Liver (tissue), 9 donors: ENCODE results near the gene ARHGAP6. TPM values are rescaled to one million over a fixed set of nuclear protein-coding genes. Genes with fewer than 3 reads are reported as not detected.

ENCODE experiments used
- DNase-seq: peaks from one replicate; pipeline ENCODE4 v3.0.0-alpha.2; 2017; ENCODE audit warnings: low spot score
- H3K27ac ChIP-seq, 2 donors: one replicate each; pipeline ENCODE4 v1.7.0; 2013; ENCODE audit warnings: inconsistent platforms in 2 of 2, low read length in 2 of 2, control low read depth in 1 of 2, low read depth in 1 of 2, mild to moderate bottlenecking in 1 of 2
- H3K27me3 ChIP-seq, 4 donors: one replicate each; pipeline versions ENCODE4 v1.6.1 to v1.7.0; 2013; ENCODE audit warnings: low read length in 3 of 4, inconsistent platforms in 1 of 4, mild to moderate bottlenecking in 1 of 4, moderate library complexity in 1 of 4; ENCODE audit not compliant: control insufficient read depth in 4 of 4, insufficient read depth in 4 of 4
- H3K36me3 ChIP-seq, 4 donors: one replicate each; pipeline versions ENCODE4 v1.6.1 to v1.7.0; 2013; ENCODE audit warnings: low read length in 3 of 4, mild to moderate bottlenecking in 3 of 4, low read depth in 1 of 4, moderate library complexity in 1 of 4; ENCODE audit not compliant: control insufficient read depth in 4 of 4, insufficient read depth in 3 of 4
- H3K4me1 ChIP-seq, 4 donors: one replicate each; pipeline versions ENCODE4 v1.6.1 to v1.7.0; 2013; ENCODE audit warnings: low read length in 3 of 4, mild to moderate bottlenecking in 3 of 4, moderate library complexity in 1 of 4; ENCODE audit not compliant: control insufficient read depth in 4 of 4, insufficient read depth in 4 of 4
- H3K4me3 ChIP-seq, 3 donors: one replicate each; pipeline versions ENCODE4 v1.6.1 to v1.7.0; 2013; ENCODE audit warnings: low read length in 3 of 3, control low read depth in 1 of 3, low read depth in 1 of 3, mild to moderate bottlenecking in 1 of 3
- H3K9ac ChIP-seq, 2 donors: one replicate each; pipeline ENCODE4 v1.7.0; 2013; ENCODE audit warnings: low read length in 2 of 2, mild to moderate bottlenecking in 2 of 2, moderate library complexity in 2 of 2, control low read depth in 1 of 2, low read depth in 1 of 2
- H3K9me3 ChIP-seq, 4 donors: one replicate each; pipeline versions ENCODE4 v1.6.1 to v1.7.0; 2013; ENCODE audit warnings: low read length in 3 of 4; ENCODE audit not compliant: control insufficient read depth in 4 of 4
- FOXA1 ChIP-seq: IDR thresholded peaks from 2 replicates; pipeline ENCODE4 v1.6.1; 2016; ENCODE audit warnings: antibody characterized with exemption
- FOXA2 ChIP-seq: IDR thresholded peaks from 2 replicates; pipeline ENCODE4 v1.6.1; 2016; ENCODE audit warnings: antibody characterized with exemption
- GABPA ChIP-seq, 2 donors: IDR thresholded peaks in 1 of 2; conservative IDR thresholded peaks in 1 of 2; 2 replicates each; pipeline ENCODE4 v1.6.1; 2016; ENCODE audit warnings: antibody characterized with exemption in 2 of 2, mild to moderate bottlenecking in 1 of 2, moderate library complexity in 1 of 2
- HNF4A ChIP-seq, 2 donors: conservative IDR thresholded peaks; 2 replicates each; pipeline ENCODE4 v1.6.1; 2016; ENCODE audit warnings: antibody characterized with exemption in 2 of 2, mild to moderate bottlenecking in 2 of 2
- HNF4G ChIP-seq: IDR thresholded peaks from 2 replicates; pipeline ENCODE4 v1.6.1; 2016; ENCODE audit warnings: antibody characterized with exemption
- JUND ChIP-seq, 2 donors: IDR thresholded peaks; 2 replicates each; pipeline ENCODE4 v1.6.1; 2016; ENCODE audit warnings: antibody characterized with exemption in 2 of 2
- NR2F2 ChIP-seq: IDR thresholded peaks from 2 replicates; pipeline ENCODE4 v1.6.1; 2016; ENCODE audit warnings: antibody characterized with exemption
- RAD21 ChIP-seq, 2 donors: IDR thresholded peaks; 2 replicates each; pipeline ENCODE4 v1.6.1; 2016; ENCODE audit warnings: antibody characterized with exemption in 2 of 2, mild to moderate bottlenecking in 2 of 2
- REST ChIP-seq: IDR thresholded peaks from 2 replicates; pipeline ENCODE4 v1.6.1; 2016; ENCODE audit warnings: antibody characterized with exemption, mild to moderate bottlenecking
- RXRA ChIP-seq, 2 donors: IDR thresholded peaks; 2 replicates each; pipeline ENCODE4 v1.6.1; 2017 to 2018; ENCODE audit warnings: antibody characterized with exemption in 2 of 2, mild to moderate bottlenecking in 1 of 2
- SP1 ChIP-seq: IDR thresholded peaks from 2 replicates; pipeline ENCODE4 v1.6.1; 2018; ENCODE audit warnings: antibody characterized with exemption, mild to moderate bottlenecking
- TAF1 ChIP-seq: conservative IDR thresholded peaks from 2 replicates; pipeline ENCODE4 v1.6.1; 2016; ENCODE audit warnings: antibody characterized with exemption, mild to moderate bottlenecking
- YY1 ChIP-seq: IDR thresholded peaks from 2 replicates; pipeline ENCODE4 v1.6.1; 2016; ENCODE audit warnings: antibody characterized with exemption, mild to moderate bottlenecking
- WGBS: extraction: QIAGEN DNeasy Blood & Tissue Kit; methylation state at CpG from one replicate; pipeline ENCODE4 v1.1.7; 2013; 5-methylcytosine and 5-hydroxymethylcytosine counted together
- polyA plus RNA-seq, 2 donors: library from polyadenylated mRNA; stranded (reverse) in 1 of 2; unstranded in 1 of 2; fragments of 200-250 nt in 1 of 2; fragments of >200 nt in 1 of 2; fragmentation: Nextera tagmentation in 1 of 2; extraction: Ambion mirVana in 1 of 2; gene quantifications; one replicate each; pipeline versions ENCODE4 v1.2.1 to v1.2.3, GENCODE V29; 2013 to 2015
- total RNA-seq, 2 donors: library from RNA; depleted of rRNA; stranded (reverse); fragments of >200 nt; gene quantifications; one replicate each; pipeline ENCODE4 v1.2.3, GENCODE V29; 2014
- TF ChIP-seq, protein P1 (sequence below): fragments of 150-350 bp; IDR thresholded peaks from 2 replicates; pipeline ENCODE4 v1.5.1; 2017; ENCODE audit warnings: improper control_type of control experiment, low read depth, low read length; ENCODE audit not compliant: missing input control
- TF ChIP-seq, protein P2 (sequence below): IDR thresholded peaks from 2 replicates; pipeline ENCODE4 v1.6.1; 2016; ENCODE audit warnings: antibody characterized with exemption
- donor health status: healthy.
- donor health status: healthy.
- donor health status: healthy.
- donor health status: healthy.
- donor health status: healthy.

ARHGAP6 gene
- total and polyA plus RNA-seq, 4 donors: 0.10 to 2.2 (median 0.65) TPM

GRCh38 chrX:11100281-11101035, 565.3 kb downstream of the ARHGAP6 start:
- Histone ChIP-seq H3K4me3 (no peak overlapping the region), H3K27ac (no peak overlapping the region), H3K36me3 (no peaks in the 10 kb centered on the region), H3K4me1 (peaks cover 0 to 7% (median 4%) of the 10 kb centered on the region in 4 donors), H3K27me3 (no peaks in the 10 kb centered on the region), H3K9me3 (no peaks in the 10 kb centered on the region), H3K9ac (no peak overlapping the region)
- TF ChIP-seq HNF4A (conservative IDR thresholded peaks at IDR 0.05) (peak; percentile 70 to 76), RAD21 (IDR thresholded peaks at IDR 0.05) (peak; percentile 90), JUND (IDR thresholded peaks at IDR 0.05) (peak; percentile 16 to 65), RXRA (IDR thresholded peaks at IDR 0.05) (peak; percentile 32 to 38), YY1 (no peak), HNF4G (peak; percentile 35), FOXA1 (no peak), SP1 (peak; percentile 35), TAF1 (no peak), NR2F2 (no peak), FOXA2 (peak; percentile 19), GABPA (IDR thresholded peaks at IDR 0.05 in 1 of 2, conservative IDR thresholded peaks at IDR 0.05 in 1 of 2) (no peak), REST (no peak)
- TF ChIP-seq, protein P1, sequence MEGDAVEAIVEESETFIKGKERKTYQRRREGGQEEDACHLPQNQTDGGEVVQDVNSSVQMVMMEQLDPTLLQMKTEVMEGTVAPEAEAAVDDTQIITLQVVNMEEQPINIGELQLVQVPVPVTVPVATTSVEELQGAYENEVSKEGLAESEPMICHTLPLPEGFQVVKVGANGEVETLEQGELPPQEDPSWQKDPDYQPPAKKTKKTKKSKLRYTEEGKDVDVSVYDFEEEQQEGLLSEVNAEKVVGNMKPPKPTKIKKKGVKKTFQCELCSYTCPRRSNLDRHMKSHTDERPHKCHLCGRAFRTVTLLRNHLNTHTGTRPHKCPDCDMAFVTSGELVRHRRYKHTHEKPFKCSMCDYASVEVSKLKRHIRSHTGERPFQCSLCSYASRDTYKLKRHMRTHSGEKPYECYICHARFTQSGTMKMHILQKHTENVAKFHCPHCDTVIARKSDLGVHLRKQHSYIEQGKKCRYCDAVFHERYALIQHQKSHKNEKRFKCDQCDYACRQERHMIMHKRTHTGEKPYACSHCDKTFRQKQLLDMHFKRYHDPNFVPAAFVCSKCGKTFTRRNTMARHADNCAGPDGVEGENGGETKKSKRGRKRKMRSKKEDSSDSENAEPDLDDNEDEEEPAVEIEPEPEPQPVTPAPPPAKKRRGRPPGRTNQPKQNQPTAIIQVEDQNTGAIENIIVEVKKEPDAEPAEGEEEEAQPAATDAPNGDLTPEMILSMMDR: peak; percentile 44
- TF ChIP-seq, protein P2, sequence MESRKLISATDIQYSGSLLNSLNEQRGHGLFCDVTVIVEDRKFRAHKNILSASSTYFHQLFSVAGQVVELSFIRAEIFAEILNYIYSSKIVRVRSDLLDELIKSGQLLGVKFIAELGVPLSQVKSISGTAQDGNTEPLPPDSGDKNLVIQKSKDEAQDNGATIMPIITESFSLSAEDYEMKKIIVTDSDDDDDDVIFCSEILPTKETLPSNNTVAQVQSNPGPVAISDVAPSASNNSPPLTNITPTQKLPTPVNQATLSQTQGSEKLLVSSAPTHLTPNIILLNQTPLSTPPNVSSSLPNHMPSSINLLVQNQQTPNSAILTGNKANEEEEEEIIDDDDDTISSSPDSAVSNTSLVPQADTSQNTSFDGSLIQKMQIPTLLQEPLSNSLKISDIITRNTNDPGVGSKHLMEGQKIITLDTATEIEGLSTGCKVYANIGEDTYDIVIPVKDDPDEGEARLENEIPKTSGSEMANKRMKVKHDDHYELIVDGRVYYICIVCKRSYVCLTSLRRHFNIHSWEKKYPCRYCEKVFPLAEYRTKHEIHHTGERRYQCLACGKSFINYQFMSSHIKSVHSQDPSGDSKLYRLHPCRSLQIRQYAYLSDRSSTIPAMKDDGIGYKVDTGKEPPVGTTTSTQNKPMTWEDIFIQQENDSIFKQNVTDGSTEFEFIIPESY: no peak
- no peak for DNase-seq
- 40% methylated on average over 10 of the region's 10 CpGs for WGBS

- TF ChIP-seq FOXA2 (no peak), HNF4A (conservative IDR thresholded peaks at IDR 0.05) (peak in 1 of 2 donors; percentile 11)
- Histone ChIP-seq H3K27ac (no peak overlapping the region), H3K27me3 (no peaks in the 10 kb centered on the region), H3K4me1 (peaks cover 0 to 7% (median 4%) of the 10 kb centered on the region in 4 donors), H3K9ac (no peak overlapping the region), H3K9me3 (no peaks in the 10 kb centered on the region), H3K4me3 (no peak overlapping the region), H3K36me3 (no peaks in the 10 kb centered on the region)
- DNase-seq: no peak
Measured at GRCh38 chrX:11099465-11099864, 566.3 kb downstream of the ARHGAP6 start.
